GM18909 (cell line): ENCODE measurements around the gene CD9.
"Not testable (repeated sequence)": the region's sequence is repeated elsewhere in the genome, so short reads cannot be mapped to it uniquely, and the experiment has no call there.

Experiments
- ATAC-seq: cut with Tn5 transposase; IDR thresholded peaks from one replicate; pipeline ENCODE4 v1.9.1; 2021; ENCODE audit warnings: mild to moderate bottlenecking; ENCODE audit not compliant: unreplicated experiment, poor library complexity

CD9 gene, protein sequence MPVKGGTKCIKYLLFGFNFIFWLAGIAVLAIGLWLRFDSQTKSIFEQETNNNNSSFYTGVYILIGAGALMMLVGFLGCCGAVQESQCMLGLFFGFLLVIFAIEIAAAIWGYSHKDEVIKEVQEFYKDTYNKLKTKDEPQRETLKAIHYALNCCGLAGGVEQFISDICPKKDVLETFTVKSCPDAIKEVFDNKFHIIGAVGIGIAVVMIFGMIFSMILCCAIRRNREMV

DNA sequence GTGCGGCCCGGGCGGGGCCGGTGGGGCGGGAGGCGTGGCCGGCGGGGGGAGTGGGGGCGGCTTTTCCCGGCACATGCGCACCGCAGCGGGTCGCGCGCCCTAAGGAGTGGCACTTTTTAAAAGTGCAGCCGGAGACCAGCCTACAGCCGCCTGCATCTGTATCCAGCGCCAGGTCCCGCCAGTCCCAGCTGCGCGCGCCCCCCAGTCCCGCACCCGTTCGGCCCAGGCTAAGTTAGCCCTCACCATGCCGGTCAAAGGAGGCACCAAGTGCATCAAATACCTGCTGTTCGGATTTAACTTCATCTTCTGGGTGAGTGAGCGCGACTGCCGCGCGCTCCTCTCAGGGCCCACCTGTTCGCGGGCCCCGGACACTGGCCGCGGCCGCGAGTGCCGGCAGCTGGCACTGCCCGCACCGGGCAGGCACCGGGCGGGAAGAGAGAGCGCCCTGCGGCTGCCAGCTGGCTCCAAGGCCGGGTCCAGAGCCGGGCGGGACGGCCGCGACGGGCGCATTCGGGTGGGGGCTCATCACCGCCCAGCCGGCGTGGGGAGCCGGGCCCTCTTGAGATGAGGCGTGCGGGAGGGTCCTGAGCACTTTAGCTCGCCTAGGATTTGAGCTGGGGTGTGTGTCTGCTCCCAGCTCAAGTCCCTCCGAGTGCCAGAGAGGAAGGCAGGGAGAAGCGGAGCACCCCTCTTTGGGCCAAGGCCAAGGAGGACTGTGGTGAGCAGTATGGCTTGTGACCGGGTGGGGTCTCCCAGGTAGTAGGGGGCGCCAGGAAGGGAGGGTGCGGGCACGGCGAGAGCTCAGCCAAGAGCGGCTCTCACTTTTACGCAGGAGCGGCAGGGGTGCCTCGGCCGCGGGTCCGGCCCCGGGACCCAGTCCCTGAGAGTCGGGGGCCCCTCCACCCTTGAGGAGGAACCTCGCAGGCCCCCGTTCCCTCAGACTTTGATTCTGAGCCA lies at the start of gene CD9:
Gene CD9, plus strand, starts transcription at position 145 of the 957 bp plus-strand sequence. Its CDS starts 100 bp downstream, at position 245.
- ATAC-seq, result no peak

DNA sequence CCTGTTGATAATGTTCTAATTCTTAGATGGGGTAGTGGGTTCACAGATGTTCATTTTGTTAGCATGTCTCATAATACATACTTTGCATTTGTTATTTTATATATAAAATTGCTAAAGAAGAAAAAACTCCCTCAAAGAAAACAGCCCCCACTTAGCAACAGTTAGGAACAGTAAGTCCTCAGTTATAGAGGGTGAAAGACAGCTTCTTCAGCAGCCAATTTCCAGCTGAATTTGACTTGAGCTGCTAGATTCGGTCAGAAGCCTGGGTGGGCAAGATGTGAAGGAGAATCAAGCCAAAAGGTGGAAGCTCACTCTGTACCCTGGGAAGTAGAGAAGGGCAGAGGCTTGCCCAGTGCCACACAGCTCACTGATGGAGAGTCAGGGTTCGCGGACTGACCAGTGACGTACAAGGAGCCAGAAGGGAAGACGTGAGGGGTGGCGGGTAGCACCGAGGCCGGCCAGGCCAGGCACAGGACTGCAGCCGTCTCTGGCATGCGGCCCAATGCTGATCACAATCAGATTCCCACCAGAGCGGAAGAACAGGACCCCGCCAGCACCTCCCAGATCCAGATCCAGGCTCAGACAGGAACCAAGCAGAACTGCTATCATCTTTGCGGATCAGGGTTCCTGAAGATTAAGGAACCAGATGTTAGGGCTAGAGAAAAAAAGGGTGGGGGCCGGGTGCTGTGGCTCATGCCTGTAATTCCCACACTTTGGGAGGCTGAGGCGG lies 45.3 kb upstream of the CD9 start:
- ATAC-seq, result no peak

DNA sequence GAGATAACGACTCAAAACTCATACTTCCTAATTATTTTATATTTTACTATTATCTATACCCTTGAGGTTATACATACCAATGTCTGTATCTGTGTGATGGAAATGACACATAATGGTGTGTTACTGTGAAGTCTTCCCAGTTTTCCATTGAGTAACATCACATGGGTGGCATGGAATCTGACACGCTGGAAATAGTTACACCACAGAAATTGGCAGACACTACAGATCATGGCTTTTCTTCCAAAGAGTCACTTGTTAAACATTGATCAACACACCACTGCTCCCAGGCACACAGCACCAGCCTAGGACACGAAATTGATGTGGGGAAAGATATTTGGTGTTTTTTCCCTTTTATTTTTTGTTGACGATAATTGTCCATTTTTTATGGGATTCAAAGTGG lies 42.7 kb upstream of the CD9 start:
- ATAC-seq, result no peak

DNA sequence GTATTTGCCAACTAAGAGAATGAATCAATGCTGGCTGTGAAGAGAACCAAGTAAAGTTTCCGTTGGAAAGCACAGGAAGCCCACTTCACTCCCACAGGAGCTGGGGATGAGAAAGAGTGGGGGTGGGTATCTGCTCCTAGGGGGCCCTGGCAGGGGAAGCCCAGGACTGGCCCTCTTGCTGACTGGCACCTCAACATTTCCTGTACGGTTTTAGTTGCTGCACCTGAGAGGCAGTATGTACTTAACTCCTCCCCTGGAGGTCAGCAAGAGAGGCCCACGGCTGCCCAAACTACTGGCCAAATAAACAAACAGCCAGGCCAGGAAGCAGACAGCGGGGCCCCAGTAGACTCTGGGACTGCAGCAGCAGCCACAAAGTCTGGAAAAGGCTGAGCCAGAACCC lies 41.9 kb upstream of the CD9 start:
- no peak for ATAC-seq

DNA sequence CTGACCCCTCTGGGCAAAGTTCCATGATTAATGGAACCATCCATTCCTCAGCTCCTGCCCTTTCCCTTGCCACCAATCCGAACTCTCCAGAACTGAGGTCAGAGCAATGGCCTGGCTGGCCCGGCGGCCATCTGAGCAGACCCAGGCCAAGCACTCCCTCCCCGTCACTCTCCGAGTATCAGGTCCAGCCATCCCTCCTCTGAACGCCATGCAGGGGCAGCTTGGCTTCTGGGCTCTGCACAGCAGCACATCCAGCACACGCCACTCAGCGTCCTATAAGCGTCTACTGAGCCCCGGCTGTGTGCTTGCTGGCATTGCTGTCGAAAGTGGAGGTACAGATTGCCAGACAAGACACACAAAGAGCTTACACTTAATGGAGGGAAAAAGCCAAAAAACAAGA lies 41.5 kb upstream of the CD9 start:
- ATAC-seq, result no peak

DNA sequence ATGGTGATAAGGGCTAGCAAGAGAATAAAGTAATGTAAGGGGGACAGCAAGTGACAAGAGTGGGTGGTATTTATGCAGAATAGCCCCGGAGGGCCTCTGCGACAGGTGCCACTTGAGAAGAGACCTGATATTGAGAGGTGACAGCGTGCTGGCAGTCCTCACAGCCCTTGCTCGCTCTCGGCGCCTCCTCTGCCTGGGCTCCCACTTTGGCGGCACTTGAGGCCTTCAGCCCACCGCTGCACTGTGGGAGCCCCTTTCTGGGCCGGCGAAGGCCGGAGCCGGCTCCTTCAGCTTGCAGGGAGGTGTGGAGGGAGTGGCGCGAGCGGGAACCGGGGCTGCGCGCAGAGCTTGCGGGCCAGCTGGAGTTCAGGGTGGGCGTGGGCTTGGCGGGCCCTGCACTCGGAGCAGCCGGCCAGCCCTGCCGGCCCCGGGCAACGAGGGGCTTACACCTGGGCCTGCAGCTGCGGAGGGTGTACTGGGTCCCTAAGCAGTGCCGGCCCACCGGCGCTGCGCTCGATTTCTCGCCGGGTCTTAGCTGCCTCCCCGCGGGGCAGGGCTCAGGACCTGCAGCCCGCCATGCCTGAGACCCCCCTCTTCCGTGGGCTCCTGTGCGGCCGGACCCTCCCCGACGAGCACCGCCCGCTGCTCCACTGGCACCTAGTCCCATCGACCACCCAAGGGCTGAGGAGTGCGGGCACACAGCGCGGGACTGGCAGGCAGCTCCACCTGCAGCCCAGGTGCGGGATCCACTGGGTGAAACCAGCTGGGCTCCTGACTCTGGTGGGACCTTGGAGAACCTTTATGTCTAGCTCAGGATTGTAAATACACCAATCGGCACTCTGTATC lies 40.8 kb upstream of the CD9 start:
- ATAC-seq, result not testable (repeated sequence)

DNA sequence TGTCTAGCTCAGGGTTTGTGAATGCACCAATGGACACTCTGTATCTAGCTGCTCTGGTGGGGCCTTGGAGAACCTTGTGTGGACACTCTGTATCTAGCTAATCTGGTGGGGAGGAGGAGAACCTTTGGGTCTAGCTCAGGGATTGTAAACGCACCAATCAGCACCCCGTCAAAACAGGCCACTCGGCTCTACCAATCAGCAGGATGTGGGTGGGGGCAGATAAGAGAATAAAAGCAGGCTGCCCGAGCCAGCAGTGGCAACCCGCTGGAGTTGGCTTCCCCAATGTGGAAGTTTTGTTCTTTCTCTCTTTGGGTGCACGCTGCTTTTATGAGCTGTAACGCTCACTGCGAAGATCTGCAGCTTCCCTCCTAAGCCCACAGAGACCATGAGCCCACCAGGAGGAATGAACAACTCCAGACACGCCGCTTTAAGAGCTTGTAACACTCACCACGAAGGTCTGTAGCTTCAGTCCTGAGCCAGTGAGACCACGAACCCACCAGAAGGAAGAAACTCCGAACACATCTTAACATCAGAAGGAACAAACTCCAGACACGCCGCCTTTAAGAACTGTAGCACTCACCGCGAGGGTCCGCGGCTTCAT lies 40.1 kb upstream of the CD9 start:
- ATAC-seq, result not testable (repeated sequence)

DNA sequence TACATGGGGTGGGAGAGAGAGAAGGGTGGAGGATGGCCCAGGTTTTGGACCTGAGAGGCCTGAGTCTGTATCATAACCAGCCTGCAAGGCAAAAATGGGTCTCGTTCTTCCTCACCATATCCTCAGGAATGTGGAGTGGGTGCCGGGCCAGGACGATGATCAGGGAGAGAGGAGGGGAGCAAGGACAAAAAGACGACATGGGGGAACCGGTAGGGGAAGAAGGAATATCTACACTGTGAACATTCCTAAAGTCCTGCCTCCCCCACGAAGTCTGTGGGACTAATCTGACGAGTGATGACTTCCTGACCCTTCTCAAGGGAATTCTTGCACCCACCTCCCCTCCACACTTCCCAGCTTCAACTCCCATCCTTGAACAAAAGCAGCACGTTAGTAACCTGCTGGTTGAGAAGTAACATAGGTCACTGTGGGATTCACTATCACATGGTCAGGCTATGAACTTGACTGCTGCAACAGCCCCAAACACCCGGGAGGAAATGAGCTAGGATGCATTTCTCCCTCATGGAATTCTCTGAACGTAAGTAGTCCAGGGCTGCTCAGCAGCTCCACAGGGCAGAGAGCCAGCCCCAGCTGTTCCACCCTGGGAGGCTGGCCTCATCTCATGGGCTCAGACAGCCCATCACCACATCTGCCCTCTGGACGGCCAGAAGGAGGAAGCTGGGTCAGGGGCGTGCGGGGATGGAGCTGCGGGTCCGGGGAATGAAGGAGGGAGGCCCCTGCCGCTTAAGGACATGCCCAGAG lies 38.9 kb upstream of the CD9 start:
- ATAC-seq, result no peak

DNA sequence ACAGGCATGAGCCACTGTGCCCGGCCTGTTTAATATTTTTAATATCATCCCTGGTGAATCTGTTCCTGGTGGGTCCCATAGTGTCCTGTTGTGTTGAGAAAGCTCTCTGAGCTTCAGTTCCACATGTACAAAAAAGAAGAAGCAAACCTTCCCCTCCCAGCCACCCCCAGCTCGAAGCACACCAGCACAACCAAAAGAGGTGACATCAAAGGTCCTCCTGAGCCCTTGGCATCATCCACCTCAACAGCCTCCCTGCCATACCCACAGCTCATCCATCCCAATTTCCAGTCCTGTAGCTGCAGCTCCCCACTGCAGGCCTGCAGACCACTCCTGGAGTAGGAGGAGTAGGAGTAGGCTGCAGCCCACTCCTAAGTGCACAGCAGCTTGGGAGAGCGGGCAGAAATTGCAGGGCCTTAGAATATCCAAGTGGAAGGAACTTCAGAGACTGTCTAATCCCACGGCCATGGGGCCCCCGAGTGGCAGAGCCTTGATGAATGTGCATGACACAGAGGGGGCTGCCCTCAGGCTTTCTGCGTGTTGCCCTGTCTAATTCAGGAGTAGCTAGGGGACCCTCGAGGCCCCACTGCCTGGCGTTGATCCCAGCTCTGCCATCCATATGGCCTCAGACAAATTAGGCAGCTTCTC lies 36.7 kb upstream of the CD9 start:
- ATAC-seq, result no peak

DNA sequence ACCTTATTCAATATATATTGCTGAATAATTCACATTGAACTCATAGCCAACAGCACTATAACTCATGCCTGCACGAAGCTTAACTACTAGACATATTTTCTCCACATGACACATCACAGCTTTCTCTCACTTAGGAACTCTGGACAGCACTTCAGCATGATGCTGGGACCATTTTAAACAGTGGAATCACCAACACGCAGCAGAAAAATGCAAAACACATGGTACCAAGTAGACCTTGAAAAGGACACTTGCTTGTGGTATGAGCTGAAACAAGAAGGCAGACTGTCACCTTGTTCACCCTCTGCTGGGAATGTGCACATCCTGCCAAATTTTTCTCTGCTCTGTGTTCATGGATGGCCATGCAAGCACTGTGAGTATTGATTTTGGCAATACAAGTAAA lies 34.8 kb upstream of the CD9 start:
- ATAC-seq, result no peak

DNA sequence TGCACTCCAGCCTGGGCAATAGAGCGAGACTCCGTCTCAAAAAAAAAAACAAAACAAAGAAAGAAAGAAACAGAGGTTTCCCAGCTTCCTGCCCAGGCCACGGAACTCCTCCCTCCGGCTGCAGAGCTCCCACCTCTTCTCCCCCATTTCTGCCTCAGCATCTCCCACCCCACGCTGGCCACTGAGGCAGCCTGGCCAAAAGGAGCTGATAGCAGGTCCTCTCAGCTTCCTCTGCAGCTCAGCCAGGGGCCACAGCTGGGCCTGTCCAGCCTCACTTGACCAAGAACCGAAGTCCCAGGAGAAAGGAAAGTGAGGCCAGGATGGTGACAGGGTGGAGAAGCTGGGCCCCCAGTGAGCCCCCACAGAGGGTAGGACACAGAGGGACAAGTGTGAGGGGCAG lies 33.4 kb upstream of the CD9 start:
- ATAC-seq, result no peak

DNA sequence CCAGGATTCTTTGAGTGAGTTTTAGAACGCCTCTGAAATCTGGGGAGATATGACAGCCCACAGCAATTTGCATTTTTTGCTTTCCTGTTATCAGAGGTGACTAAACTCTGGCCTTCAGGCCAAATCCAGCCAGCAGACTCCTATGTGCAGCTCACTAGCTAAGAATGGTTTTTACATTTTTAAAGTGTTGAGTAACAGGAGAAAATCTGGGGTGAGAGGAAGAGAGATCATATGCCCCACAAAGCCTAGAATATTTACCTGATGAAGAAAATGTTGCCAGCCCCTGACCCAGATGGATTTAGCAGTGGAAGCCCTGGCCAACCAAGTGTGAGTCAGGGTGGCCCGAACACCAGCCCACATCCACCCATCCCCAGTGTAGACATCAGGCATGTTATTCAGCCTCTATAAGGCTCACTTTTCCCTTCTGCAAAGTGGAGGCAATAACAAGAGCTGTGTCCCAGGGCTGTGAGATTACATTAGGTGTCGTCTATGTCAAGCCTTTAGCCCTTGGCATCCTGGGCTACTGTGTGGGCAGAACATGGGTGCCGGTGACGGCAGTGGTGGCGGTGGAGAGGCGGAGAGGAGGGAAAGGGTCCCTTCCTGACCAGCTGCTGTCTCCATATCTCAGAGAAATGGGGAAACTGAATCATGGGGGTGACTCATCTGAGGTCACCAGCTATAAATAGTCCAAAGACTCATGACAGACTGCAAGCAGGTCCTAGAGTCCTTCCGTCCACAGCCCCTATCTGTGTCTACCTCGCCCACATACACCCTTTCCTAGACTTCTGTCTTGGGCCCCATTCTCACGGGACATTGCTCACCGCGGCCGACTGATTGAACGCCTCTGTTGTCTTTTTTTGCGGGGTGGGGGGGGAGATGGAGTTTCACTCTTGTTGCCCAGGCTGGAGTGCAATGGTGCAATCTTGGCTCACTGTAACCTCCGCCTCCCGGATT lies 32.6 kb upstream of the CD9 start:
- ATAC-seq, result peak; percentile 78

DNA sequence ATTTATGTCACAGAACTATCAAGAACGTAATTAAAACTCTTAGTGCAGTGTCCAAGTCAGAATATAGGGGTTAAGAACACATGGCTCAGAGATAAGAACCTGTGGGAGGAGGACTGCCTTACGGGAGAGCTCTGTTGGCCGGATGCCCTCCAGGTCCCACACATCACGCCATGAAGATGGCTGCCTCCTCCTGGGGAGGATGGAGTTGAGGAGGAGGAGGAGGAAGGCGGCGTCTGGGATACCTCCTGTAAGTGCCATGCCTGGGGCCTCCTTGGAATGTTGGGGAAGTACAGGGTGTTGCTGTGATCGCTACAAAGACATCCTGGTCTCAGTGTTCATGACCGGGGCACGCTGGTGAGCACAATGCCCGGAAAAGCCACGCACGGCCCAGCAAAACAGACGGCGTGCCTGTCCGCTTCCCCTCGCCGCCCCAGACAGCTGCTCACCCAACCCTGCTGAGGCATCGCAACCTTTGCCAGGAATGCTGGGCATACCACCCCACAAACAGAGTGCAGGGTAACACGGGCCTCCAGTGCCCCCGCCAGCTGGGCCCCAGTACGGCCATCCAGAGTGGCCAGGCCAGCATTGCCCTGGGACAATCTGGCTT lies 28.7 kb upstream of the CD9 start:
- no peak for ATAC-seq

DNA sequence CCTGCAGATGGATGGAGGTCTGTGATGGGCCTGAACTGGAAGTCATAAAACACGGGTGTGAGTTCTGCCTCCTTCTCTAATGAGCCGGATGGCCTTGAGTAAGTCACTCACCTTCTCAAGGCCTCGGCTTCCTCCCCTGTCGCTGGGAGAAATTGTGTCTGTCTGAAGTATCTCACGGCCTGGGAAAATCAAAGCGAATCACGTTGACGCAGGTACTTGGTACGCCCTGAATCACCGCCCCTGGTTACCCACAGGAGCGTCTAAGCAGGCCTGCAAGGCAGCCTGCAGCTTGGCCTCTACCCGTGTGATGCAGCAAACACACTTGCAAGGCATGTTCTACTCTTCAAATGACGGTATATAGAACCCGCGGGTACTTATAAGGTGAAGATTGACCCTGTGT lies 28.1 kb upstream of the CD9 start:
- ATAC-seq, result no peak

DNA sequence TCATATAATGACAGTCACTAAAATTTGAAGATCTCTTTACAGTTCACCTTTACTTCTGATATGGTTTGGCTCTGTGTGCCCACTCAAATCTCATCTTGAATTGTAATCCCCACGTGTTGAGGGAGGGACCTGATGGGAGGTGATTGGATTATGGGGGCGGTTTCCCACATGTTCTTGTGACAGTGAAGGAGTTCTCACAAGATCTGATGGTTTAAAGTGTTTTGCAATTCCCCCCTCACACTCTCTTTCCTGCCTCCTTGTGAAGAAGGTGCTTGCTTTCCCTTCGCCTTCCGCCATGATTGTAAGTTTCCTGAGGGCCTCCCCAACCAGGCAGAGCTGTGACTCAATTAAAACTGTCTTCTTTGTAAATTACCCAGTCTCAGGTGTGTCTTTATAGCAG lies 27.3 kb upstream of the CD9 start:
- no peak for ATAC-seq

DNA sequence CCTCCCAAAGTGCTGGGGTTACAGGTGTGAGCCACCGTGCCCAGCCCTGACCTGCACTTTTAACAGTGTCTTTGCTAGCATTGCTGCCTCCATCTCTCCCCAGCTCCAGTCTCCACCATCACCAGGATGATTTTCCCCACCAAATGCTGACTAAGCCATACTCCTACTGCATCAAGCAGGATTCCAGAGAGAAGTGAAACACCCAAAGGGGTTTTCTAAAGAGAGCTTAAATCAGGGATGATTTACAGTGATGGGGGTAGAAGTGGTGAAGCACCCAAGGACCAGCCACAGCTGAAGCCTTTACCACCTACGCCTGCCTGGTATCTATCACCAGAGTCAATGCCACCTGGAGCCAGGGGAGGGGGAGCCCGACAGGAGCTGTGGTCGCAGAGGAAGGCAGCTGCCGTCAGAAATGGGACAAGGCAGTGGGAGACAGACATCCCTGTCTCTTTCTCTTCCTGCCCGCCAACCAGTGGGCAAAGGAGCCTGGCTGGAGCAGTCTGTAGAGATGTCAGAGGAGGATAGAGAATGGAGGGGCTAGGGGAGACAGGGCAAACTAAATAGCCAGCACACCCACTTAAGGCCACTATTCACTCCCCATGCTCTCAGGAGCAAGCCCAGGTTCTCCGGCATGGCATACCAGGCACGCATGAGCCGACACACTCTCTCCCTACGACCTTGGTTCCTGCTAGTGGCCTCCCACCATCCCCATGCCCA lies 22.4 kb upstream of the CD9 start:
- no peak for ATAC-seq
